Fibroblast of the aortic adventitia (primary cell): ENCODE measurements around the gene TSEN15. TPM values are rescaled to one million over a fixed set of nuclear protein-coding genes. Genes with fewer than 3 reads are reported as not detected.

Source experiments
- DNase-seq: peaks from one replicate; pipeline ENCODE4 v3.0.0-alpha.2; 2010; ENCODE audit warnings: low read depth
- H3K4me3 ChIP-seq: 2 replicates; pipeline ENCODE4 v1.5.1; 2011; ENCODE audit warnings: low read depth, mild to moderate bottlenecking, control low read depth, low read length, moderate library complexity
- total RNA-seq: library from RNA; depleted of rRNA; stranded (reverse); fragments of >200 nt; gene quantifications from 2 replicates; pipeline ENCODE4 v1.2.3, GENCODE V29; 2012; ENCODE audit warnings: low replicate concordance
- TF ChIP-seq, protein P1 (sequence below): IDR thresholded peaks from 2 replicates; pipeline ENCODE4 v1.5.1; 2011; ENCODE audit warnings: mild to moderate bottlenecking, low read length, control low read depth, inconsistent platforms; ENCODE audit not compliant: insufficient read depth

Gene TSEN15
- total RNA-seq, 1 donor = 65.8 TPM

DNA sequence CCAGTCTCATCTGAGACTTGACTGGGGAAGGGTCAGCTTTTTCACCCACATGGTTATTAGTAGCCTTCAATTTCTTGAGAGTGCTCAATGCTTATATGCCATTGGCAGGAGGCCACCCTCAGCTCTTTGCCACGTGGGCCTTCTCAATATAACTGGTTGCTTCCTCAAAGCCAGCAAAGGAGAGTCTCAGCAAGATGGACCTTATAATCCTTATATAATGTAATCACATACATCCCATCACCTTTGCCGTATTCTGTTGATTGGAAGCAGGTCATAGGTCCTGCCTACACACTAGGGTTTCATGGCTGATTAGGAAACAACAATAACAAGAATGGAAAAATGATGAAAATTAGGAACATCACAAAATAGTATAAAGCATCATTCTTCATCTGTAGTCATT lies 22.9 kb downstream of the TSEN15 start:
- no peak for DNase-seq
- H3K4me3 ChIP-seq = no peak overlapping the region
- TF ChIP-seq, protein P1, sequence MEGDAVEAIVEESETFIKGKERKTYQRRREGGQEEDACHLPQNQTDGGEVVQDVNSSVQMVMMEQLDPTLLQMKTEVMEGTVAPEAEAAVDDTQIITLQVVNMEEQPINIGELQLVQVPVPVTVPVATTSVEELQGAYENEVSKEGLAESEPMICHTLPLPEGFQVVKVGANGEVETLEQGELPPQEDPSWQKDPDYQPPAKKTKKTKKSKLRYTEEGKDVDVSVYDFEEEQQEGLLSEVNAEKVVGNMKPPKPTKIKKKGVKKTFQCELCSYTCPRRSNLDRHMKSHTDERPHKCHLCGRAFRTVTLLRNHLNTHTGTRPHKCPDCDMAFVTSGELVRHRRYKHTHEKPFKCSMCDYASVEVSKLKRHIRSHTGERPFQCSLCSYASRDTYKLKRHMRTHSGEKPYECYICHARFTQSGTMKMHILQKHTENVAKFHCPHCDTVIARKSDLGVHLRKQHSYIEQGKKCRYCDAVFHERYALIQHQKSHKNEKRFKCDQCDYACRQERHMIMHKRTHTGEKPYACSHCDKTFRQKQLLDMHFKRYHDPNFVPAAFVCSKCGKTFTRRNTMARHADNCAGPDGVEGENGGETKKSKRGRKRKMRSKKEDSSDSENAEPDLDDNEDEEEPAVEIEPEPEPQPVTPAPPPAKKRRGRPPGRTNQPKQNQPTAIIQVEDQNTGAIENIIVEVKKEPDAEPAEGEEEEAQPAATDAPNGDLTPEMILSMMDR = no peak

DNA sequence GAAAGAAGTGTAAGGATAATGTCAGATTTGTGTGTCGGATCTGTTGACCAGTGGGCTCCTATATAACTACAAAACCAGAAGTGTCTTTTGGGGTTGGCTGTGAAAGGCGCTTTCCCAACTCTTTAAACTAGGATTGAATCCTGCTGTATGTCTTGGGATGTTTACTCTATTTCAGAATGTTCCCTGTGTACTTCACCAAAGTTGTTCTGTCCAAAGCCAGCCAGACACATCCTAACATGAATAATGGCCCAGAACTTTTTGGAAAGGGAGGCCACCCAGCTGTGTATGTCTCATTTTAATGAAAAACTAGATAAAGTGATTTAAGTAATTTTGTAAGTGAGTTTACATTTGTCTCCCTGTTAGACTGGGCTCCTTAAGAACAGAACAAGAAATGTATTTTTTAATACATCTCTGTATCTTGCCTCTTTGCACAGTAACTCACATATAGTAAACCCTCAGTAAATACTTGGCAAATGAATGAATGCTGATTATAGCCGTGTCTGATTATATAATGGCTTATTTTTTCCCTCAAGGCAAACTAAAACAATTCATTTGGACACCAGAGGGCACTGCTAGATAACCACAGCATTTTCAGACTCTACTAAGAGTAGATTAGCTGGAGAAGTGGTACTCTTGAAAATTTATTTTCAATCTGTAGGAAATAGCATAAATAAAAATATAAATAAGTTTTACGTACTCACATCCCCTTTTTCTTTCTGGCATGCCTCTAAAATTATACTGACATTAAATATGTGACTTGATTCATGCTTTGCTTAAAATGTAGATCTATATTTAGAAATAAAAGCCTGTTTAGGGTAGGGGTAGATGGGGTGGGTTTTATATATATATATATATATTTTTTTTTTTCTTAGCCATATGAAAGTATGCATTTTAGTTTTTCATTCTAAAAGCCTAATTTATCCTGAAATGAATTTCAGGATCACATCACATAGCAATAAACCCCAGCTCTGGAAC lies 23.8 kb downstream of the TSEN15 start:
- peak; percentile 87 for DNase-seq
- TF ChIP-seq, protein P1 = peak; percentile 70
- H3K4me3 ChIP-seq = no peak overlapping the region

DNA sequence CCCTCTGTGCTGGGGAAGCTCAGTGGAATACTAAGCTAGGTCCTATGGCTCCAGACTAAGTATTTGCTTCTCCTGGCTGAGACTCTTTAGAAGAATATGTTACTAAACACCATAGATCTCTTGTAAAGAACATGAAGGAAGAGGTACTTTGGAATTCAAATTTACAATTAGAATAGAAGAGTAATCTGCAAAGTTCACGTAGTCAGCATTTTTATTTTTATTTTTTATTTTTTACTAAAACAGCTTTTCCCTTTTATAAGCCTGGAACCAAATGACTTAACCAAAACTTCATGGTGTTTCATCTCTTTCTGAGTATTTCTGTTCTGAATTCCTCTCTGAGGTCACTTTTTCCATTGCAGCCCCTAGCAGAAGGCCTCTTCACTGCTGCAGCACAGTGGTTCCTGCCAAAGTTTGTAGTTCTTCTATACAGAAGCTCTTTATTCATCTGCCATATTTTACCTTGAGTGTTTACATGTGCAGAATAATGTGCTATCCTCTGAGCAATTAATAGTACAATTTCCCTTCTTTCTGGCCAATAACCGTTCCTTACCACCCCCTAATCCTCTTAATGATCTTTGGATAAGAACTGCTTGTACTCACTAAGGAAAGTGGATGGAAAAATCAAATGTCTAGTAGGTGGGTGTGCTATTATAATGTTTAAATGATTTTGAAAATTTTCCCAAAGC lies 27.2 kb downstream of the TSEN15 start:
- H3K4me3 ChIP-seq = no peak overlapping the region
- TF ChIP-seq, protein P1 = no peak
- DNase-seq = no peak

DNA sequence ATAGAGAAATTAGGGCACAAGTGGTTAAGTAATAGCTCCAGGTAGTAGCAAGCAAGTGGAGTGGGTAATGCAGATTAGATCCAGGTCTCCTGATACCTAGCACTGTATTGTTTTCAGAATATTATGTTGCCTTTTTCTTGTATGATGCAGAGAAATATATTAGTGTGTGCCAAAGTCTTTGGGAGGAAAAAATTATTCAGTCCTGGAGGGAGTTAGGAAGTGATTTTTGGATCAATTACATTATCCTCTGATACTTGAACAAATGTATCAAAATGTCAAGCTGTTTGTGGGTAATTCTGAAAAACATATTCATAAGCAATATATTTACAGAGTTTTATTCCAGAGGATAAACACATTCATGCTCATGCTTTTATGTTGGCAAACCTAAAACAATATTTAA lies 28.8 kb downstream of the TSEN15 start:
- H3K4me3 ChIP-seq = no peak overlapping the region
- TF ChIP-seq, protein P1 = no peak

DNA sequence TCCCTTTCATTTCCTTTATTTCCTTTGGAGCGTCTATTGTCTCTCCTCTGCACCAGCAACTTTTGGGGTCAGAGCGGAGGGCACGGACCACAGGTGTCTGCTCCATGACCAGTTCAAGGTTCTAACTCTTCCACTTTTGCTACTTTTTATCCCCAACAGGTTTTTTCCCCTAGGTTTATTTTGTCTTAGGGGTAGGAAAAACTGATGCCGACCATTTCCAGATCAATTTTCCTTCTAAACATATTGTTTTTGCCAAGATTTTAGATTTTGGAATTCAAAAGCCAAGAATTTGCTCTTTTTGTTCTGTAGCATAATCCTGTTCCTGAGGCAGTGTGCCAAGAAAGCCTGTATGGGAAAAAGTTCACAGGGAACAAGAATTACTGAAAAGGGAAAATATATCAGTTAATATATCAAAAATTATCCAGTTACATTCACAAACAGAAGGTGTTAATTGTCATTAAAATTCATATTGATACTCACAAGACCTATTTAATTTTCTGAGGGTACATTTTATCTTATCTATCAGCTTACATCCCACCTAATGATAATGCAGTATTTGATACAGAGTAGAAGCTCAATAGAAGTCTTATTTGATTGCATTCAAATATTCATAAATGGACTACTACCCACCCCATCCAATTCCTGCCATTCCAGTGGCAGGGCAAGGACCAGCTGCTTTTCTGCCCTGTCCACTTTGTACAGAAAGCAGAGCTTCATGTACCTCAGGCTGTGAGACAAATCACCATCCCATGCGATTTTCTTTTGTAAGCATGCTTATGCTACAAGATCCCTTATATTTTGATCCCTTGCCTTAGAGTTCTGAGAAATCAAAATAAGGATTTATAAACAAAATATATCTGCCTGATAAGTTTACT lies 31.2 kb downstream of the TSEN15 start:
- TF ChIP-seq, protein P1 = no peak
- DNase-seq = no peak
- H3K4me3 ChIP-seq = no peak overlapping the region

More for the DNA sequence above, 28.8 kb downstream of the TSEN15 start:
- DNase-seq = no peak

DNA sequence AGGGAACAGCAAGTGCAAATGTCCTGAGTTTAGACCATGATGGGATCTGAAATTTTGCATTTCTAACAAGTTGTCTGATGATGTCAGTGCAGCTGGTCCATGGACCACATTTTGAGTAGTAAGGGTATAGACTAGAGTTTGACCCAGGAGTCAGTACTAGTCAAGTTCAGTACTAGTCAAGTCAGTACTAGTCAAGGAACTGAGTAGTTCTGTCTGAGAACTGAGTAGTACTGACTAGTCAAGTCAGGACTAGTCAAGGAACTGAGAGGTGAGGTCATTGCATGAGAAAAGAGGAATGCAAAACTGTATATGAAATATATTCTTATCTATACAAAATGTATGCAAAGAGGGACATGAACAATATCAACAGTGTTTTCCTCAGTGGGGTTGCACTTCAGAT lies 34.1 kb downstream of the TSEN15 start:
- no peak overlapping the region for H3K4me3 ChIP-seq
- TF ChIP-seq, protein P1 = no peak
- DNase-seq = no peak
